Sigmoid colon (tissue), 7 donors: Measurements from ENCODE around the gene RAF1. TPM values are rescaled to one million over a fixed set of nuclear protein-coding genes. Genes with fewer than 3 reads are reported as not detected.
A peak's percentile ranks its signal among the peaks of the same experiment; 100 is the strongest.
"Not testable (repeated sequence)": the region's sequence is repeated elsewhere in the genome, so short reads cannot be mapped to it uniquely, and the experiment has no call there.

Source experiments
- DNase-seq: peaks from one replicate; pipeline ENCODE4 v3.0.0-alpha.2; 2019
- H3K27ac ChIP-seq, 4 donors: fragments of 200-600 bp; sonication (generic); one replicate each; pipeline ENCODE4 v1.5.1; 2016 to 2019; ENCODE audit warnings: mild to moderate bottlenecking in 1 of 4
- H3K27me3 ChIP-seq, 3 donors: fragments of 200-600 bp; sonication (generic); one replicate each; pipeline ENCODE4 v1.5.1; 2019; ENCODE audit warnings: mild to moderate bottlenecking in 1 of 3
- H3K36me3 ChIP-seq, 4 donors: fragments of 200-600 bp; sonication (generic); one replicate each; pipeline ENCODE4 v1.5.1; 2016 to 2019
- H3K4me1 ChIP-seq, 4 donors: fragments of 200-600 bp; sonication (generic); one replicate each; pipeline ENCODE4 v1.5.1; 2017 to 2019
- H3K4me3 ChIP-seq, 4 donors: fragments of 200-600 bp; sonication (generic); one replicate each; pipeline ENCODE4 v1.5.1; 2017 to 2019; ENCODE audit warnings: mild to moderate bottlenecking in 2 of 4, moderate library complexity in 1 of 4
- H3K9me3 ChIP-seq, 4 donors: fragments of 200-600 bp in 3 of 4; sonication (generic) in 3 of 4; one replicate each; pipeline versions ENCODE4 v1.5.1 to v1.6.1; 2013 to 2019
- CTCF ChIP-seq, 4 experiments: fragments of 450-650 bp in 3 of 4; fragments of 200-600 bp in 1 of 4; IDR thresholded peaks; one replicate each; pipeline ENCODE4 v1.5.1; 2016 to 2019; ENCODE audit warnings: antibody characterized with exemption in 4 of 4, mild to moderate bottlenecking in 3 of 4, moderate library complexity in 2 of 4
- EP300 ChIP-seq, 4 donors: sonication (generic); formaldehyde crosslinking; IDR thresholded peaks; one replicate each; pipeline ENCODE4 v1.6.1; 2017; ENCODE audit warnings: antibody characterized with exemption in 4 of 4
- POLR2A ChIP-seq, 2 donors: fragments of 450-650 bp; IDR thresholded peaks; one replicate each; pipeline ENCODE4 v1.6.1; 2016; ENCODE audit warnings: antibody characterized with exemption in 2 of 2, mild to moderate bottlenecking in 2 of 2, moderate library complexity in 2 of 2
- POLR2AphosphoS5 ChIP-seq, 4 donors: sonication (generic); formaldehyde crosslinking; IDR thresholded peaks; one replicate each; pipeline ENCODE4 v1.6.1; 2017; ENCODE audit warnings: antibody characterized with exemption in 4 of 4
- WGBS, 2 donors: extraction: QIAGEN DNeasy Blood & Tissue Kit; methylation state at CpG; one replicate each; pipeline ENCODE4 v1.1.7; 2013; 5-methylcytosine and 5-hydroxymethylcytosine counted together
- intact Hi-C: fragments of 100-400 bp; cut with DNase I; formaldehyde crosslinking; loops from one replicate; pipeline ENCODE4 v1.15.1; 2023
- polyA plus RNA-seq, 3 donors: library from polyadenylated mRNA; stranded (reverse); fragments of 200-250 nt; gene quantifications; one replicate each; pipeline ENCODE4 v1.2.3, GENCODE V29; 2013
- total RNA-seq, 4 donors: library from RNA; depleted of rRNA; stranded (reverse); fragments of >200 nt; gene quantifications; one replicate each; pipeline ENCODE4 v1.1.0, GENCODE V29; 2016
- donor health status: healthy with polysubstance abuse.
- donor health status: Bipolar disorder and iron deficiency.
- donor health status: healthy.

Gene RAF1
- total and polyA plus RNA-seq, 7 donors = 45.0 to 101 (median 83.8) TPM

GRCh38 chr3:12644331-12644937 lies 19.5 kb downstream of the RAF1 start:
- H3K27me3 ChIP-seq = no peaks in the 10 kb centered on the region
- H3K36me3 ChIP-seq = no peaks in the 10 kb centered on the region
- intact Hi-C loops = no loop called here
- 61 to 72% methylated on average over 6 of the region's 6 CpGs for WGBS, 2 donors
- no peak overlapping the region for H3K4me3 ChIP-seq
- TF ChIP-seq POLR2A (IDR thresholded peaks at IDR 0.05) (no peak), CTCF (IDR thresholded peaks at IDR 0.05) (no peak), EP300 (IDR thresholded peaks at IDR 0.05) (no peak), POLR2AphosphoS5 (IDR thresholded peaks at IDR 0.05) (no peak)
- H3K27ac ChIP-seq = peak overlapping the region in 2 of 4 donors; percentile 23 to 65
- DNase-seq = no peak
- peaks cover 0 to 61% (median 33%) of the 10 kb centered on the region in 4 donors for H3K4me1 ChIP-seq
- no peaks in the 10 kb centered on the region for H3K9me3 ChIP-seq

GRCh38 chr3:12643724-12644123 lies 20.2 kb downstream of the RAF1 start:
- intact Hi-C loops = no loop called here
- peaks cover 0 to 54% (median 34%) of the 10 kb centered on the region in 4 donors for H3K4me1 ChIP-seq
- H3K9me3 ChIP-seq = no peaks in the 10 kb centered on the region
- no peak overlapping the region for H3K4me3 ChIP-seq
- DNase-seq = no peak
- 0 to 2% methylated on average over 1 of the region's 1 CpG for WGBS, 2 donors
- no peaks in the 10 kb centered on the region for H3K36me3 ChIP-seq
- H3K27me3 ChIP-seq = no peaks in the 10 kb centered on the region
- H3K27ac ChIP-seq = peak overlapping the region in 1 of 4 donors; percentile 65
- TF ChIP-seq POLR2A (IDR thresholded peaks at IDR 0.05) (no peak), CTCF (IDR thresholded peaks at IDR 0.05) (no peak), POLR2AphosphoS5 (IDR thresholded peaks at IDR 0.05) (no peak), EP300 (IDR thresholded peaks at IDR 0.05) (no peak)

GRCh38 chr3:12643010-12643380 lies 20.9 kb downstream of the RAF1 start:
- no peaks in the 10 kb centered on the region for H3K9me3 ChIP-seq
- no peaks in the 10 kb centered on the region for H3K36me3 ChIP-seq
- TF ChIP-seq CTCF (IDR thresholded peaks at IDR 0.05) = no peak
- TF ChIP-seq EP300 (IDR thresholded peaks at IDR 0.05) = no peak
- TF ChIP-seq POLR2A (IDR thresholded peaks at IDR 0.05) = no peak
- no peak for TF ChIP-seq POLR2AphosphoS5 (IDR thresholded peaks at IDR 0.05)
- peaks cover 0 to 54% (median 35%) of the 10 kb centered on the region in 4 donors for H3K4me1 ChIP-seq
- intact Hi-C loops = no loop called here
- H3K27ac ChIP-seq = peak overlapping the region in 2 of 4 donors; percentile 51 to 65
- H3K27me3 ChIP-seq = no peaks in the 10 kb centered on the region
- H3K4me3 ChIP-seq = no peak overlapping the region
- no peak for DNase-seq

GRCh38 chr3:12640853-12641252 lies 23.1 kb downstream of the RAF1 start:
- peaks cover 0 to 50% (median 34%) of the 10 kb centered on the region in 4 donors for H3K4me1 ChIP-seq
- DNase-seq, H3K36me3 ChIP-seq, H3K27me3 ChIP-seq, H3K4me3 ChIP-seq, H3K27ac ChIP-seq, H3K9me3 ChIP-seq, intact Hi-C loops: not testable (repeated sequence)
- 93 to 97% methylated on average over 5 of the region's 5 CpGs for WGBS, 2 donors

- Histone ChIP-seq H3K27ac (no peak overlapping the region), H3K27me3 (no peaks in the 10 kb centered on the region), H3K4me3 (no peak overlapping the region), H3K36me3 (no peaks in the 10 kb centered on the region), H3K9me3 (no peaks in the 10 kb centered on the region), H3K4me1 (peaks cover 0 to 22% (median 14%) of the 10 kb centered on the region in 4 donors)
- intact Hi-C loops = no loop called here
- TF ChIP-seq POLR2A (IDR thresholded peaks at IDR 0.05) = no peak
- TF ChIP-seq CTCF (IDR thresholded peaks at IDR 0.05) = no peak
- TF ChIP-seq EP300 (IDR thresholded peaks at IDR 0.05) = no peak
- no peak for TF ChIP-seq POLR2AphosphoS5 (IDR thresholded peaks at IDR 0.05)
- DNase-seq = no peak
- WGBS, 2 donors = 12 to 33% methylated on average over 1 of the region's 1 CpG
These were observed 25.8 kb downstream of the RAF1 start for GRCh38 chr3:12638105-12638504.
